Adrenal gland (tissue), 5 donors: ENCODE results near the gene KHDRBS2.

Experiments used
- POLR2A ChIP-seq, 2 donors: fragments of 450-650 bp; IDR thresholded peaks; one replicate each; pipeline ENCODE4 v1.6.1; 2017; ENCODE audit warnings: antibody characterized with exemption in 2 of 2, mild to moderate bottlenecking in 2 of 2, moderate library complexity in 1 of 2
- TF ChIP-seq, protein P1 (sequence below), 6 experiments: fragments of 450-650 bp in 4 of 6; fragments of 200-600 bp in 2 of 6; sonication (generic) in 1 of 6; IDR thresholded peaks; 1 replicate in 5 of 6; 2 replicates in 1 of 6; pipeline versions ENCODE4 v1.5.1 to v1.8.0; 2016 to 2021; ENCODE audit warnings: antibody characterized with exemption in 6 of 6, mild to moderate bottlenecking in 2 of 6, moderate library complexity in 1 of 6
- donor health status: DM: no; HTN: no; CAD: no.

DNA sequence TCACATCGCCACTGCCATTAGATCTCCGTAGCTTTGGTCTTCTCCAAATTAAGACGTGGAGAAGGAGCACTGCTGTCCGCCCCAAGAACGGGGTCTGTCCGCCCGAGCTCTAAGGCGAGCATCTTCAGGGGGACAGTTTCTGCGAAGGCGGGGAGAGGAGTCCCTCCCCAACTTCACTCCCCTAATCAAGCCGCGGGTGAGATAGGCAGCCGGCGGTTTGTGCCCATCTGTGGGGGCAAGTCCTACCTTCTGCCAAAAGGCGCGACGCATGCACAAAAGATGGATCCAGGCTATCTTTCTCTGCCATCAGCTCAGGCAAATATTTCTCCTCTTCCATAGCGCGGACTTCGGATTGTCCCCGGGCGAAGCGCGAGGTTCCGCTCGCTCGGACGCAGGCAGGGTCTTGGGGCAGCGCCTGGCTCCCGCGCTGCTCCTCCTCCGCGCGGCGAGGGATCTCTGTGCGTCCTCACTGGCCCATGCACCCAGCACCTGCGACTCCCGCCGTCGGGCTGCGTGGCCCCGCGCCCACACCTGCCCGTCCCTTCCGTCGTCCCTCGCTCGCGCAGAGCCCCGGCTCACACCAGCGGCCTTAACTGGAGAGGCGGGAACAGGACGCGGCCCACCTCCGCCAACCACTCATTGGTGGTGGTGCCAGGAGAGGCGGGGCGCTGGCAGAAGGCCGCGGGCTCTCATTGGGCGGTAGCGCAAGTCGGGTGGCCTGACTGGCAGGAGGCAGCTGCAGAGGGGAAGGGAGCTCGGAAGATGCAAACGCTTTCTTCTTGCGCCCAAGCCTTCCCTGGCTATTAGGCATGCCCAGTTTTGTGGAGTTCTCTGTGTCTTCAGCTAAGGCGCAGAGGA, at the start of gene KHDRBS2:
- TF ChIP-seq, protein P1, sequence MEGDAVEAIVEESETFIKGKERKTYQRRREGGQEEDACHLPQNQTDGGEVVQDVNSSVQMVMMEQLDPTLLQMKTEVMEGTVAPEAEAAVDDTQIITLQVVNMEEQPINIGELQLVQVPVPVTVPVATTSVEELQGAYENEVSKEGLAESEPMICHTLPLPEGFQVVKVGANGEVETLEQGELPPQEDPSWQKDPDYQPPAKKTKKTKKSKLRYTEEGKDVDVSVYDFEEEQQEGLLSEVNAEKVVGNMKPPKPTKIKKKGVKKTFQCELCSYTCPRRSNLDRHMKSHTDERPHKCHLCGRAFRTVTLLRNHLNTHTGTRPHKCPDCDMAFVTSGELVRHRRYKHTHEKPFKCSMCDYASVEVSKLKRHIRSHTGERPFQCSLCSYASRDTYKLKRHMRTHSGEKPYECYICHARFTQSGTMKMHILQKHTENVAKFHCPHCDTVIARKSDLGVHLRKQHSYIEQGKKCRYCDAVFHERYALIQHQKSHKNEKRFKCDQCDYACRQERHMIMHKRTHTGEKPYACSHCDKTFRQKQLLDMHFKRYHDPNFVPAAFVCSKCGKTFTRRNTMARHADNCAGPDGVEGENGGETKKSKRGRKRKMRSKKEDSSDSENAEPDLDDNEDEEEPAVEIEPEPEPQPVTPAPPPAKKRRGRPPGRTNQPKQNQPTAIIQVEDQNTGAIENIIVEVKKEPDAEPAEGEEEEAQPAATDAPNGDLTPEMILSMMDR (IDR thresholded peaks at IDR 0.05), result no peak
- peak in 1 of 2 donors; percentile 58 for TF ChIP-seq POLR2A (IDR thresholded peaks at IDR 0.05)
